Tibial nerve (tissue), 4 donors: ENCODE data around the gene DMAP1. TPM values are rescaled to one million over a fixed set of nuclear protein-coding genes. Genes with fewer than 3 reads are reported as not detected.
A peak's percentile ranks its signal among the peaks of the same experiment; 100 is the strongest.

Experiments used
- DNase-seq, 2 donors: peaks; one replicate each; pipeline ENCODE4 v3.0.0-alpha.2; 2019; ENCODE audit warnings: low spot score in 2 of 2
- H3K27ac ChIP-seq, 4 donors: fragments of 200-600 bp; sonication (generic) in 3 of 4; one replicate each; pipeline ENCODE4 v1.5.1; 2017 to 2019; ENCODE audit warnings: mild to moderate bottlenecking in 1 of 4
- H3K27me3 ChIP-seq, 2 donors: fragments of 200-600 bp; sonication (generic) in 1 of 2; one replicate each; pipeline versions ENCODE4 v1.5.1 to v1.6.0; 2017 to 2019
- H3K36me3 ChIP-seq, 3 donors: fragments of 200-600 bp; sonication (generic); one replicate each; pipeline ENCODE4 v1.5.1; 2018 to 2019
- H3K4me1 ChIP-seq, 4 donors: fragments of 200-600 bp; sonication (generic) in 3 of 4; one replicate each; pipeline ENCODE4 v1.5.1; 2017 to 2019
- H3K4me3 ChIP-seq, 4 donors: fragments of 200-600 bp; sonication (generic) in 3 of 4; one replicate each; pipeline ENCODE4 v1.5.1; 2017 to 2019; ENCODE audit warnings: mild to moderate bottlenecking in 1 of 4, moderate library complexity in 1 of 4
- H3K9me3 ChIP-seq, 4 donors: fragments of 200-600 bp; sonication (generic) in 3 of 4; one replicate each; pipeline ENCODE4 v1.5.1; 2017 to 2019
- CTCF ChIP-seq, 5 experiments: fragments of 200-600 bp in 3 of 5; fragments of 450-650 bp in 2 of 5; sonication (generic) in 3 of 5; IDR thresholded peaks; one replicate each; pipeline ENCODE4 v1.5.1; 2016 to 2019; ENCODE audit warnings: antibody characterized with exemption in 5 of 5, mild to moderate bottlenecking in 3 of 5, moderate library complexity in 2 of 5
- EP300 ChIP-seq, 2 donors: sonication (generic); formaldehyde crosslinking; IDR thresholded peaks; one replicate each; pipeline ENCODE4 v1.6.1; 2017; ENCODE audit warnings: antibody characterized with exemption in 2 of 2, mild to moderate bottlenecking in 1 of 2
- POLR2A ChIP-seq, 2 donors: fragments of 450-650 bp; IDR thresholded peaks; one replicate each; pipeline ENCODE4 v1.6.1; 2017; ENCODE audit warnings: antibody characterized with exemption in 2 of 2, mild to moderate bottlenecking in 2 of 2, moderate library complexity in 2 of 2
- WGBS, 2 donors: methylation state at CpG; one replicate each; pipeline ENCODE4 v1.1.5; 2018; 5-methylcytosine and 5-hydroxymethylcytosine counted together
- total RNA-seq, 4 donors: library from RNA; depleted of rRNA; stranded (reverse); fragments of >200 nt; gene quantifications; one replicate each; pipeline ENCODE4 v1.1.0, GENCODE V29; 2016

Gene DMAP1
- total RNA-seq, 4 donors from 2014 or later = 39.8 to 81.2 (median 67.0) TPM

GRCh38 chr1:44217809-44218410 lies 4.6 kb downstream of the DMAP1 start:
- H3K4me1 ChIP-seq = peaks cover 0 to 24% (median 4%) of the 10 kb centered on the region in 4 donors
- H3K4me3 ChIP-seq = no peak overlapping the region
- no peaks in the 10 kb centered on the region for H3K27me3 ChIP-seq
- TF ChIP-seq CTCF (IDR thresholded peaks at IDR 0.05) = peak; percentile 84 to 89 (median 89)
- TF ChIP-seq POLR2A (IDR thresholded peaks at IDR 0.05) = no peak
- peak in 1 of 2 donors; percentile 25 for TF ChIP-seq EP300 (IDR thresholded peaks at IDR 0.05)
- peak; percentile 73 to 86 for DNase-seq
- H3K27ac ChIP-seq = no peak overlapping the region
- 63 to 69% methylated on average over 4 of the region's 4 CpGs for WGBS, 2 donors
- H3K9me3 ChIP-seq = no peaks in the 10 kb centered on the region
- peaks cover 0 to 83% (median 5%) of the 10 kb centered on the region in 3 donors for H3K36me3 ChIP-seq

DNA sequence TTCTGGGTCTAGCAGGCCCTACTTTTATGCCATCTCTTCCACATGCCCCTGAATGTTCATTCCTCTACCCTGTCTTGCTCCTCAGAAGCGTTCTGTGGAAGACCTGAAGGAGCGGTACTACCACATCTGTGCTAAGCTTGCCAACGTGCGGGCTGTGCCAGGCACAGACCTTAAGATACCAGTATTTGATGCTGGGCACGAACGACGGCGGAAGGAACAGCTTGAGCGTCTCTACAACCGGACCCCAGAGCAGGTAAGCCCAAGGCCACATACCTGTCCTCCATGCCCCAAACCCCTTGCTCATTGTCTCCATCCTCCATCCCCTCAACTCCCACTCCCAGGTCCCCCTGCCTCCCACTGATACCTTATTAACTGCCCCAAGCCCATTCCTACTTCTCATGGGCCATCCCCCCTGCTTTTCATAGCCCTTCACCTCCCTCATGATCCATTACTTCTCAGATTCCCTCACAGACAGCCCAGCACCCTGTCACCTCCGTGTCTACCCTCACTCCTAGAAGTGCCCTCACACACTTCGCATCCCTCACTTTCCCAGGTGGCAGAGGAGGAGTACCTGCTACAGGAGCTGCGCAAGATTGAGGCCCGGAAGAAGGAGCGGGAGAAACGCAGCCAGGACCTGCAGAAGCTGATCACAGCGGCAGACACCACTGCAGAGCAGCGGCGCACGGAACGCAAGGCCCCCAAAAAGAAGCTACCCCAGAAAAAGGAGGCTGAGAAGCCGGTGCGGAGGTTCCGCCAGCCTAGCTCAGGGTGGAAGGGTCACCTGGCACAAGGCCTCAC lies 5.4 kb downstream of the DMAP1 start:
- WGBS, 2 donors = 89 to 92% methylated on average over 24 of the region's 24 CpGs
- no peaks in the 10 kb centered on the region for H3K9me3 ChIP-seq
- no peak for TF ChIP-seq EP300 (IDR thresholded peaks at IDR 0.05)
- TF ChIP-seq CTCF (IDR thresholded peaks at IDR 0.05) = no peak
- TF ChIP-seq POLR2A (IDR thresholded peaks at IDR 0.05) = no peak
- H3K27me3 ChIP-seq = no peaks in the 10 kb centered on the region
- H3K4me3 ChIP-seq = no peak overlapping the region
- peaks cover 0 to 21% (median 4%) of the 10 kb centered on the region in 4 donors for H3K4me1 ChIP-seq
- DNase-seq = no peak
- no peak overlapping the region for H3K27ac ChIP-seq
- peaks cover 0 to 86% (median 5%) of the 10 kb centered on the region in 3 donors for H3K36me3 ChIP-seq

DNA sequence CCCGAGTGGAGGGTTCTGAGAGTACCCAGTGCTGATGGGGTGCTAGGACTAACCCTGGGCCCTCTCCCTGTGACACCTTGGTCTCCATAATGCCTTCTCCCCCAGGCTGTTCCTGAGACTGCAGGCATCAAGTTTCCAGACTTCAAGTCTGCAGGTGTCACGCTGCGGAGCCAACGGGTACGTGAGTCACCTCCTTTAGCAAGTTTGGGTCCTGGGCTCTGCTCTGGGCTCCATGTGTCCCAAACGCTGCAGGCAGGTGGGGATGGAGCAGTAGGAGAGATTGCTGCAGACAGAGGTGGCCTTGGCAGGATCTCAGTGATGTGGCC lies 6.0 kb downstream of the DMAP1 start:
- no peak overlapping the region for H3K4me3 ChIP-seq
- TF ChIP-seq EP300 (IDR thresholded peaks at IDR 0.05) (no peak), CTCF (IDR thresholded peaks at IDR 0.05) (no peak), POLR2A (IDR thresholded peaks at IDR 0.05) (no peak)
- WGBS, 2 donors = 82 to 88% methylated on average over 6 of the region's 6 CpGs
- H3K36me3 ChIP-seq = peaks cover 0 to 86% (median 5%) of the 10 kb centered on the region in 3 donors
- no peak for DNase-seq
- H3K9me3 ChIP-seq = no peaks in the 10 kb centered on the region
- no peaks in the 10 kb centered on the region for H3K27me3 ChIP-seq
- peaks cover 0 to 15% (median 1%) of the 10 kb centered on the region in 4 donors for H3K4me1 ChIP-seq
- H3K27ac ChIP-seq = no peak overlapping the region

- H3K4me3 ChIP-seq = no peak overlapping the region
- TF ChIP-seq CTCF (IDR thresholded peaks at IDR 0.05) (no peak), POLR2A (IDR thresholded peaks at IDR 0.05) (no peak), EP300 (IDR thresholded peaks at IDR 0.05) (no peak)
- H3K9me3 ChIP-seq = no peaks in the 10 kb centered on the region
- H3K4me1 ChIP-seq = peaks cover 0 to 9% (median 0%) of the 10 kb centered on the region in 4 donors
- no peak overlapping the region for H3K27ac ChIP-seq
- H3K27me3 ChIP-seq = no peaks in the 10 kb centered on the region
- peaks cover 0 to 78% (median 5%) of the 10 kb centered on the region in 3 donors for H3K36me3 ChIP-seq
- DNase-seq = no peak
- 64 to 71% methylated on average over 19 to 30 of the region's 31 CpGs for WGBS, 2 donors
Measured at GRCh38 chr1:44220001-44220751, 6.9 kb downstream of the DMAP1 start.
